ENCODE results near the gene PLCH2.
"Not testable (repeated sequence)": the region's sequence is repeated elsewhere in the genome, so short reads cannot be mapped to it uniquely, and the experiment has no call there.

The PLCH2 gene

DNA sequence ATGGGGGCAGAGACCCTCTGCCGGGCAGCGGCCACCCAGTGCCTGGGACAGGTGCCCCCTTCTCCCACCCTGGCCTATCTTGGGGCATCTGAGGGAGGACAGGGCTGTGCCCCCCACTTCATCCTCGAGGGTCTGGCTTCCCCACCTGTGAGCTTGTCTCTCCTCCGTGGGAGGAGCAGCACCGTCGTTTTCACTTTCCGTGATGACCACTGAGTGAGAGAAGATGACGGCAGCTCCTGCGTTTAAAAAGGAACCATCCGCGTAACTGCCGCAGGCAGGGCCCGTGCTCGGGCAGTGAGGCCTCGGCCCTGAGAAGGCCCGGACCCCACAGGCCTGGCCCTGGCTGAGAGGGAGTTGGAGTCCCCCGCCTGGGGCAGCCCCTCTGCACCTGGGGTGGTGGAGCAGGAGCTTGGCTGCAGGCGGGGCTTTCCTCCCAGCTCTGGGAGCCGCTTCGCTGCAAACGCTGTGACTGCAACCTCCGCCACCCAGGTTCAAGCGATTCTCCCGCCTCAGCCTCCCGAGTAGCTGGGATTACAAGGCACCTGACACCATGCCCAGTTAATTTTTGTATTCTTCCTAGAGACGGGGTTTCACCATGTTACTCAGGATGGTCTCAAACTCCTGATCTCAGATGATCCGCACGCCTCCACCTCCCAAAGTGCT lies 73.4 kb downstream of the PLCH2 start:
- H3K36me3 ChIP-seq (ENCODE audit: insufficient read depth, low read length); H3K27me3 ChIP-seq (ENCODE audit: insufficient read depth, low read length); H3K4me3 ChIP-seq (ENCODE audit: low read length); H3K9me3 ChIP-seq (ENCODE audit: low read length); H2AFZ ChIP-seq (ENCODE audit: low read depth, low read length): not testable (repeated sequence)
- peaks cover 46% of the 10 kb centered on the region for H3K4me1 ChIP-seq (ENCODE audit: insufficient read depth, low read length)

DNA sequence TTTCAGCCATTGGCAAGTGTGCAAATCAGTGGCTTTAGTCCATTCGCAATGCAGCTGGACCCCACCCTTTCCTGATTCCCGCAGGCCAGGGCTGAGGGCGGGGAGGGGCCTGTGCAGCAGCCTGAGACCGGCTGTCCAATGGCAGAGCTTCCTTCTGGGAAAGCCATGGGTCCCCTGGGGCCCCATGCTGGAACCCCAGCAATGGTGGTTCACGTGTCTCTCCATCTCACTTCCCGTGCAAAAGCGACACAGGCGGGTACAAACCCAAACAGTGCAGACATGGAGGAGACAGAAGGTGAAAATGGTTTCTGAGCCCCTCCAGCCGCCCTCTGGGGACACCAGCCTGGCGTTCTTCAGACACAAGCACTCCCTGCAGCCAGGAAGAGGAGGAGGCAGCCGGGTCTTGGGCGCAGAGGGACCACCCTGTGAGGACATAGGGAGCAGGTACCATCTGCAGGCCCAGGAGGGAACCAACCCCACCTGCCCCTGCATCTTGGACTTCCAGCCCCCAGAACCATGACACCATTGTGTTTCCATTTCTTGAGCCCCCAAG lies 74.3 kb downstream of the PLCH2 start:
- not testable (repeated sequence) for H3K9me3 ChIP-seq (ENCODE audit: low read length); H3K27me3 ChIP-seq (ENCODE audit: insufficient read depth, low read length); H3K36me3 ChIP-seq (ENCODE audit: insufficient read depth, low read length); H2AFZ ChIP-seq (ENCODE audit: low read depth, low read length); H3K4me3 ChIP-seq (ENCODE audit: low read length)
- H3K4me1 ChIP-seq (ENCODE audit: insufficient read depth, low read length), result peaks cover 37% of the 10 kb centered on the region

DNA sequence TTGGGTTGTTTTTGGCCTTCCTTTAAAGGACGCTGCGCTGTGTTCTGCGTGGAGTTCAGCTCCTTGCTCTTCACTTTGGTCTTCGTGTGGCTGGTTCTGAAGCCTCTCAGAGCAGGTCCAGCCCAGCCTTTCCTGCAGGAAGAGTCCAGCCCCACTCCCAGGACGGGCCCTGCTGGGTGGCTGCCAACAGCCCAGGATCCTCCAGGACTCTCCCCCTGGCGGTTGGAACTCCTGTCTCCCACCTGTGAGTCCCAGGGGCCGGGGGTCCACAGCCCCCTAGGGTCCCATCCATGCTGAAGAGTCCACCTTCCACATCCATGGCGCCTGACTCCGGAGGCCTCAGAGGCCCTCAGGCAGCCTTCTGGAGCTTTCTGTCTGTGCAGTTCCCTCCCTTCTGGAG lies 75.5 kb downstream of the PLCH2 start:
- not testable (repeated sequence) for H2AFZ ChIP-seq (ENCODE audit: low read depth, low read length); H3K9me3 ChIP-seq (ENCODE audit: low read length); H3K36me3 ChIP-seq (ENCODE audit: insufficient read depth, low read length); H3K27me3 ChIP-seq (ENCODE audit: insufficient read depth, low read length); H3K4me3 ChIP-seq (ENCODE audit: low read length)
- H3K4me1 ChIP-seq (ENCODE audit: insufficient read depth, low read length), result peaks cover 41% of the 10 kb centered on the region

DNA sequence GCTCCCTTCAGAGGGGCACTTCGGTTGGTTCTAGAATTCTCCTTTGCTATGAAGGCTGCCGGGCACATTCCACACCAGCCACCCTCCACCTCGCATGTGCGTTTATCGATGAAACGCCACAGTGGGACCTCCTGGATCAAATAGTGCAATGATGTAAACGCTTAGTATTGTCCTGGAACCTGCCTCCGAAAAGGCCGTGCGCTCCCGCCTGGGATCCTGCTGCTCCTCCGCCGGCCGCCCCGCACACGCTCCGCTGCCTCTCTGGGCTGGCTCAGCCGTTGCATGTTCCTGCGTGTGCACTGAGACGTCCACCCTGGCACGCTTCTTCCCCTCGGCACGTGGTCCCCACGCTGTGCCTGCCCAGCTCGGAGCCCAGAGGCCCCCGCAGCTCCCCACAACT lies 76.1 kb downstream of the PLCH2 start:
- H2AFZ ChIP-seq (ENCODE audit: low read depth, low read length), result no peak overlapping the region

DNA sequence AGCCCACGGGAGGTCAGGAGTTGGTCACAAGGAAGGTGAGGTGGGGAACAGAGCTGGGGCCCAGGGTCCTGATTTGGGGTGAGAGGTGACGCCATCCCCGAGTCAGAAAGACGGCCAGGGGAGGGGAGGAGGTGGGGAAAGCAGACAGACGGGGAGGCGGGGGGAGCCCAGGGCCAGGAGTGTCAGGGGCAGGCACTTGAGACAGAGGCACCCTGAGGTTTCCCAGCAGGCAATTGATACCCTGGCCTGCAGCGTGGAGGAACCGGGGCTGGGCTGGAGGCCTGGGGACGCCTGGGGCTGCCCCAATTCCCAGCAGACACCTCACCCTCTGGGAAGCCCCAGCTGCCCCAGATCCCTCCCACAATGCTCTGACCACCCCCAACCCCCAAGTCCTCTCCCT lies 77.0 kb downstream of the PLCH2 start:
- not testable (repeated sequence) for H2AFZ ChIP-seq (ENCODE audit: low read depth, low read length); H3K27me3 ChIP-seq (ENCODE audit: insufficient read depth, low read length); H3K36me3 ChIP-seq (ENCODE audit: insufficient read depth, low read length); H3K9me3 ChIP-seq (ENCODE audit: low read length); H3K4me3 ChIP-seq (ENCODE audit: low read length)
- H3K4me1 ChIP-seq (ENCODE audit: insufficient read depth, low read length), result peaks cover 30% of the 10 kb centered on the region

More for the DNA sequence above, 76.1 kb downstream of the PLCH2 start:
- Histone ChIP-seq H3K9me3 (ENCODE audit: low read length) (no peaks in the 10 kb centered on the region), H3K4me3 (ENCODE audit: low read length) (no peak overlapping the region), H3K27me3 (ENCODE audit: insufficient read depth, low read length) (no peaks in the 10 kb centered on the region), H3K4me1 (ENCODE audit: insufficient read depth, low read length) (peaks cover 38% of the 10 kb centered on the region), H3K36me3 (ENCODE audit: insufficient read depth, low read length) (no peaks in the 10 kb centered on the region)

DNA sequence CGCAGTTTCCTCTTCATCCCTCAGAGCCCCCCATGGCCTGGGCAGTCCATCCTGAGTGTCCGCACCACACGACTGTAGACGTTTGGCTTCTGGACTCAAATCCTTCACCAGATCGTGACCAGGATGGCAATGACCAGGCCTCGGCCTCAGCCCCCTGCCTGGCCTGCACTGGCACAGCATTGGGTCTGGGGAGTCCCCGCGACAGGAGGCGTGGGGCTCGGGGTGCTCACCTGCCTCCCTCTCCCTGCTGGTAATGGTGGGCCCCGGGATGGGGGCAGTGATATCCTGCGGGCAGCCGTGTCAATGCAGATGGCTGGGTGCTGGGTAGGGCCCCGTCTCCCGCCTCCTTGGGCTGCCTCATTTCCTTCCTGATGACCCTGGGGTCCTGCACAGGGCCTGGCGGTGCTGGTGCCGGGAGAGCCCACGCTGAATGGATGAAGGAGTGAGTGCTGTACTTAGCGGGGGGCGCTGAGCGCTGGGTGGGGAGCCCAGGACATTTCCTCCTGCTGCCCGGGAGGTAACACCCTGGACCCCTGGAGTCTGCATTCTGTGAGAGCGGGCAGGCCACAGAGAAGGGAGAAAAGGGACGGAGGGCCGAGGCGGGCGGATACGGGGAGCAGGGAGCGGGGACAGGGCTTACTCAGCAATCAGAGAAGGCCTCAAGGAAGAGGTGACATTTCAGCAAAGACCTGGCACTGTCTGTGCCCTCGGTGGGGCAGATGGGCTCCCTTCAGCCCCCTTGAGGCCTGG lies 78.0 kb downstream of the PLCH2 start:
- Histone ChIP-seq H3K36me3 (ENCODE audit: insufficient read depth, low read length) (no peaks in the 10 kb centered on the region), H2AFZ (ENCODE audit: low read depth, low read length) (no peak overlapping the region), H3K9me3 (ENCODE audit: low read length) (no peaks in the 10 kb centered on the region), H3K4me3 (ENCODE audit: low read length) (no peak overlapping the region), H3K27me3 (ENCODE audit: insufficient read depth, low read length) (no peaks in the 10 kb centered on the region), H3K4me1 (ENCODE audit: insufficient read depth, low read length) (peaks cover 21% of the 10 kb centered on the region)

DNA sequence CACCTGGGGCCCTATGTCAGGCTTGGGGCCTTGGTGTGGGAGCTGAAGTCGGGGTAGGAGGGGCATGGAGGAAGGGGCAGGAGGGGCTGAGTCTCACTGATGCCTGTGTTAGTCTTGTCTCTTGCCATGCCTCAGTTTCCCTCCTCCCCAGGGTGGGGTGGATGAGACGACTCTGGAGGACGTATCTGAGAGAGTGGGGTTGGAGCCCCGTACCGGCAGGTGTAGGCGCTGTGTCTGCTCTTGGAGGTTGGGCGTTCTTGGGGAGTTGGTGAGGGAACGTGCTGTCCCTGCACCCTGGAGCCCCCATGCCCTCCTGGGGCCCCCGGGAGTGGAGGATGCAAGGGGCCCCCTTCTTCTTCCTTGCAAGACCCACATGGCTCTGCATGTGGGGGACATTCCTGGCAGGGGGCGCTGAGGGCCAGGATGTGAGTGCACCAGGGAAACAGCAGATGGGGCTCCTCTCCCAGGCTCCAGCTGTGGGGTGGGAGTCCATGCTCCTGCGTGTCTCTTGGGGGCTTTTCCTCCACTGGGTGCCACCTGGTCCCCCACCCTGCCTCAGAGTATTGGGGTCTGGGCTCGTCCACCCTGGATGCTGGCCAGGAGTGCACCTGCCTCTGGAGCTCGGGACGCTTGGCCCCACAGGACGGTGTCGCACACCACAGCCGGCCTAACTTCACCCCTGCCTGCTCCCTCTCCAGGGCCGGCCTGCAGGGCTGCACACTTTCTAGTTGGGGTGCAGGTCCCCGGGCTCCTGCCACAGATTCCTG lies 78.7 kb downstream of the PLCH2 start:
- Histone ChIP-seq H3K36me3 (ENCODE audit: insufficient read depth, low read length) (no peaks in the 10 kb centered on the region), H3K9me3 (ENCODE audit: low read length) (no peaks in the 10 kb centered on the region), H3K4me1 (ENCODE audit: insufficient read depth, low read length) (peaks cover 18% of the 10 kb centered on the region), H2AFZ (ENCODE audit: low read depth, low read length) (no peak overlapping the region), H3K27me3 (ENCODE audit: insufficient read depth, low read length) (no peaks in the 10 kb centered on the region), H3K4me3 (ENCODE audit: low read length) (no peak overlapping the region)

Data from neuron (in vitro differentiated cells).